C4-2B (cell line): ENCODE results near the gene GJC2.

Experiments
- ZFX ChIP-seq: fragments of 450-650 bp; IDR thresholded peaks from 2 replicates; pipeline ENCODE4 v1.6.1; 2017
- TF ChIP-seq, protein P1 (sequence below): fragments of 450-650 bp; conservative IDR thresholded peaks from 2 replicates; pipeline ENCODE4 v1.5.1; 2017; ENCODE audit warnings: mild to moderate bottlenecking

- TF ChIP-seq, protein P1, sequence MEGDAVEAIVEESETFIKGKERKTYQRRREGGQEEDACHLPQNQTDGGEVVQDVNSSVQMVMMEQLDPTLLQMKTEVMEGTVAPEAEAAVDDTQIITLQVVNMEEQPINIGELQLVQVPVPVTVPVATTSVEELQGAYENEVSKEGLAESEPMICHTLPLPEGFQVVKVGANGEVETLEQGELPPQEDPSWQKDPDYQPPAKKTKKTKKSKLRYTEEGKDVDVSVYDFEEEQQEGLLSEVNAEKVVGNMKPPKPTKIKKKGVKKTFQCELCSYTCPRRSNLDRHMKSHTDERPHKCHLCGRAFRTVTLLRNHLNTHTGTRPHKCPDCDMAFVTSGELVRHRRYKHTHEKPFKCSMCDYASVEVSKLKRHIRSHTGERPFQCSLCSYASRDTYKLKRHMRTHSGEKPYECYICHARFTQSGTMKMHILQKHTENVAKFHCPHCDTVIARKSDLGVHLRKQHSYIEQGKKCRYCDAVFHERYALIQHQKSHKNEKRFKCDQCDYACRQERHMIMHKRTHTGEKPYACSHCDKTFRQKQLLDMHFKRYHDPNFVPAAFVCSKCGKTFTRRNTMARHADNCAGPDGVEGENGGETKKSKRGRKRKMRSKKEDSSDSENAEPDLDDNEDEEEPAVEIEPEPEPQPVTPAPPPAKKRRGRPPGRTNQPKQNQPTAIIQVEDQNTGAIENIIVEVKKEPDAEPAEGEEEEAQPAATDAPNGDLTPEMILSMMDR, result no peak
- no peak for TF ChIP-seq ZFX
These were observed 18.0 kb upstream of the GJC2 start for GRCh38 chr1:228131766-228132165.
